Fibroblast of lung (primary cell): ENCODE measurements around the gene COL18A1. TPM values are rescaled to one million over a fixed set of nuclear protein-coding genes. Genes with fewer than 3 reads are reported as not detected.

Experiments
- DNase-seq, 2 donors: peaks; one replicate each; pipeline versions ENCODE4 v3.0.0 to v3.0.0-alpha.2; 2010; ENCODE audit warnings: low read depth in 2 of 2
- H2AFZ ChIP-seq: 2 replicates; pipeline ENCODE4 v1.5.1; 2012; ENCODE audit warnings: low read length, control low read depth, inconsistent platforms
- H3K27ac ChIP-seq: 2 replicates; pipeline ENCODE4 v1.5.1; 2011; ENCODE audit warnings: low read length, control low read depth; ENCODE audit not compliant: insufficient read depth
- H3K27me3 ChIP-seq: 2 replicates; pipeline ENCODE4 v1.5.1; 2011; ENCODE audit warnings: mild to moderate bottlenecking, low read length; ENCODE audit not compliant: control insufficient read depth, insufficient read depth
- H3K36me3 ChIP-seq: 2 replicates; pipeline ENCODE4 v1.5.1; 2011; ENCODE audit warnings: low read length; ENCODE audit not compliant: control insufficient read depth, insufficient read depth
- H3K4me1 ChIP-seq: 2 replicates; pipeline ENCODE4 v1.5.1; 2011; ENCODE audit warnings: low read length; ENCODE audit not compliant: control insufficient read depth, insufficient read depth; ENCODE audit errors: extremely low read depth
- H3K4me2 ChIP-seq: 2 replicates; pipeline ENCODE4 v1.5.1; 2011; ENCODE audit warnings: low read length, control low read depth; ENCODE audit not compliant: insufficient read depth; ENCODE audit errors: extremely low read depth
- H3K4me3 ChIP-seq, 4 experiments: fragments of 200-600 bp in 1 of 4; sonication (generic) in 1 of 4; replicated peaks in 1 of 4; 2 replicates each; pipeline ENCODE4 v1.5.1; 2011 to 2016; ENCODE audit warnings: low read length in 4 of 4, low read depth in 3 of 4, mild to moderate bottlenecking in 3 of 4, control low read depth in 2 of 4, inconsistent platforms in 1 of 4, mixed read lengths in 1 of 4; ENCODE audit not compliant: insufficient read depth in 1 of 4; ENCODE audit errors: control extremely low read depth in 1 of 4
- H3K79me2 ChIP-seq: 2 replicates; pipeline ENCODE4 v1.5.1; 2012; ENCODE audit warnings: mild to moderate bottlenecking, low read length, inconsistent platforms; ENCODE audit not compliant: control insufficient read depth, insufficient read depth
- H3K9ac ChIP-seq: 2 replicates; pipeline ENCODE4 v1.5.1; 2011; ENCODE audit warnings: mild to moderate bottlenecking, low read length, control low read depth; ENCODE audit not compliant: insufficient read depth
- H3K9me3 ChIP-seq: 2 replicates; pipeline ENCODE4 v1.5.1; 2012; ENCODE audit warnings: low read depth, low read length; ENCODE audit not compliant: control insufficient read depth, insufficient read depth
- H4K20me1 ChIP-seq: 2 replicates; pipeline ENCODE4 v1.5.1; 2011; ENCODE audit warnings: low read length; ENCODE audit not compliant: control insufficient read depth, insufficient read depth; ENCODE audit errors: extremely low read depth
- EZH2 ChIP-seq: IDR thresholded peaks from 2 replicates; pipeline ENCODE4 v1.5.1; 2012; ENCODE audit warnings: low read length, control low read depth, mild to moderate bottlenecking; ENCODE audit errors: missing control alignments
- polyA plus RNA-seq, 2 donors: library from polyadenylated mRNA; depleted of rRNA in 1 of 2; stranded (reverse) in 1 of 2; unstranded in 1 of 2; fragments of >200 nt; gene quantifications; 2 replicates each; pipeline ENCODE4 v1.2.1, GENCODE V29; 2011 to 2012; ENCODE audit warnings: missing spikeins in 1 of 2
- total RNA-seq: library from RNA; depleted of rRNA; stranded (reverse); fragments of >200 nt; gene quantifications from 2 replicates; pipeline ENCODE4 v1.2.1, GENCODE V29; 2014
- TF ChIP-seq, protein P1 (sequence below), 2 donors: IDR thresholded peaks in 1 of 2; conservative IDR thresholded peaks in 1 of 2; 1 replicate in 1 of 2; 2 replicates in 1 of 2; pipeline ENCODE4 v1.5.1; 2011 to 2012; ENCODE audit warnings: low read length in 2 of 2, control low read depth in 1 of 2, inconsistent platforms in 1 of 2, low read depth in 1 of 2, mild to moderate bottlenecking in 1 of 2

Gene COL18A1
- total and polyA plus RNA-seq, 2 donors (not counting 1 experiment from before 2014, with no cell fraction given) = 24.3 to 38.8 TPM

GRCh38 chr21:45545236-45545570, 140.2 kb downstream of the COL18A1 start:
- H3K27me3 ChIP-seq = peaks cover 3% of the 10 kb centered on the region
- H3K4me1 ChIP-seq = no peaks in the 10 kb centered on the region
- no peaks in the 10 kb centered on the region for H3K9me3 ChIP-seq
- no peaks in the 10 kb centered on the region for H3K79me2 ChIP-seq
- H3K9ac ChIP-seq = no peak overlapping the region
- no peak for DNase-seq
- H3K36me3 ChIP-seq = no peaks in the 10 kb centered on the region
- H3K27ac ChIP-seq = no peak overlapping the region
- no peak overlapping the region for H2AFZ ChIP-seq
- no peak overlapping the region for H3K4me3 ChIP-seq
- no peaks in the 10 kb centered on the region for H4K20me1 ChIP-seq
- TF ChIP-seq, protein P1, sequence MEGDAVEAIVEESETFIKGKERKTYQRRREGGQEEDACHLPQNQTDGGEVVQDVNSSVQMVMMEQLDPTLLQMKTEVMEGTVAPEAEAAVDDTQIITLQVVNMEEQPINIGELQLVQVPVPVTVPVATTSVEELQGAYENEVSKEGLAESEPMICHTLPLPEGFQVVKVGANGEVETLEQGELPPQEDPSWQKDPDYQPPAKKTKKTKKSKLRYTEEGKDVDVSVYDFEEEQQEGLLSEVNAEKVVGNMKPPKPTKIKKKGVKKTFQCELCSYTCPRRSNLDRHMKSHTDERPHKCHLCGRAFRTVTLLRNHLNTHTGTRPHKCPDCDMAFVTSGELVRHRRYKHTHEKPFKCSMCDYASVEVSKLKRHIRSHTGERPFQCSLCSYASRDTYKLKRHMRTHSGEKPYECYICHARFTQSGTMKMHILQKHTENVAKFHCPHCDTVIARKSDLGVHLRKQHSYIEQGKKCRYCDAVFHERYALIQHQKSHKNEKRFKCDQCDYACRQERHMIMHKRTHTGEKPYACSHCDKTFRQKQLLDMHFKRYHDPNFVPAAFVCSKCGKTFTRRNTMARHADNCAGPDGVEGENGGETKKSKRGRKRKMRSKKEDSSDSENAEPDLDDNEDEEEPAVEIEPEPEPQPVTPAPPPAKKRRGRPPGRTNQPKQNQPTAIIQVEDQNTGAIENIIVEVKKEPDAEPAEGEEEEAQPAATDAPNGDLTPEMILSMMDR (conservative IDR thresholded peaks at IDR 0.05 in 1 of 2, IDR thresholded peaks at IDR 0.05 in 1 of 2; ENCODE audit: low read depth in 1 of 2, low read length in 2 of 2) = no peak
- TF ChIP-seq EZH2 = no peak
- H3K4me2 ChIP-seq = no peak overlapping the region

DNA sequence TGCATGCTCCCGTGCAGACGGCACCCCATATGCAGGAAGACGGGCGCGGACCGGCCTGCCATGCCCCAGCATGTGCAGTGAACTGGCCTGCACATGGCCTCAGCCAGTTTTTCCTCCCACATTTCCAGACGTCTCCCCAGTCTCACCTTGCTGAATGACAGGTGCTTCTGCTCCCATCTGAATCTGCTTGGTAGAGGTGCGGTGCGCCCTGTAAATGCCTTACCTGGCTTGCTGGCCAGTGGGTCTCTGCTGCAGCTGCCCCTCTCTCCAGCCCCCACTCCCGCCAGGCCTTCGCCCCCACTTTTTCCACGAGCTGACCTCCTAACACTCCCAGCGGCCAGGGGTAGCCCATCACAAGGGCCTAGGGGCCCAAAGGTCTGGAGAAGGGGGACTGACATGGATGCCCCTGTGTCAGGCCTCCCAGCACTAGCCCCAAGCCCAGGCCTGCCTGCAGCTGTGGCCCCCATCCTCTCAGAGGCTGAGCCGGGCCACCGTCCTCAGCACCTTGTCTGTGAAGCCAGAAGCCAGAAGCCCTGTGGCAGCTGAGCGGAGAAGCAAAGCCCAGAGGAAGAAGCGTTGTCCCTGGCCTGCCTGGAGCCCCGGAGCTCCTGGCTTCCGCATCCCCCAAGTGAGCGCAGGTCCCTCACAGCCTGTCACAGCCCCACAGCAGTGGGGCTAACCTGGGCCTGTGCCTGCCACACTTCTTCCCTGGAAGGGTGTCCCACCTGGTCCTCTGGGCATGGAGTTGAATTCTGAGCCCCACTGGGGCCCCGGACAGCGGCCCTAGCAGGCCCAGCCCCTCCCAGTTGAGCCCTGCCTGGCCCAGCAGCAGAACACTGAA, 140.9 kb downstream of the COL18A1 start:
- no peak overlapping the region for H2AFZ ChIP-seq
- H3K36me3 ChIP-seq = no peaks in the 10 kb centered on the region
- no peaks in the 10 kb centered on the region for H3K4me1 ChIP-seq
- H4K20me1 ChIP-seq = no peaks in the 10 kb centered on the region
- no peak overlapping the region for H3K4me2 ChIP-seq
- TF ChIP-seq, protein P1 (conservative IDR thresholded peaks at IDR 0.05 in 1 of 2, IDR thresholded peaks at IDR 0.05 in 1 of 2; ENCODE audit: low read depth in 1 of 2, low read length in 2 of 2) = no peak
- TF ChIP-seq EZH2 = no peak
- H3K27me3 ChIP-seq = peaks cover 3% of the 10 kb centered on the region
- no peaks in the 10 kb centered on the region for H3K79me2 ChIP-seq
- H3K4me3 ChIP-seq = no peak overlapping the region
- no peak overlapping the region for H3K27ac ChIP-seq
- H3K9ac ChIP-seq = no peak overlapping the region
- DNase-seq = no peak
- no peaks in the 10 kb centered on the region for H3K9me3 ChIP-seq

GRCh38 chr21:45546636-45547544, 141.9 kb downstream of the COL18A1 start:
- TF ChIP-seq EZH2 = no peak
- TF ChIP-seq, protein P1 (conservative IDR thresholded peaks at IDR 0.05 in 1 of 2, IDR thresholded peaks at IDR 0.05 in 1 of 2; ENCODE audit: low read depth in 1 of 2, low read length in 2 of 2) = no peak
- Histone ChIP-seq H3K27me3 (peaks cover 3% of the 10 kb centered on the region), H3K4me1 (no peaks in the 10 kb centered on the region), H3K36me3 (no peaks in the 10 kb centered on the region), H4K20me1 (no peaks in the 10 kb centered on the region), H3K9me3 (no peaks in the 10 kb centered on the region), H3K4me3 (no peak overlapping the region), H3K4me2 (no peak overlapping the region), H3K79me2 (no peaks in the 10 kb centered on the region), H3K9ac (no peak overlapping the region), H3K27ac (no peak overlapping the region), H2AFZ (no peak overlapping the region)
- no peak for DNase-seq
